ENCODE measurements around the gene SASH1. TPM values are rescaled to one million over a fixed set of nuclear protein-coding genes. Genes with fewer than 3 reads are reported as not detected.
"Not testable (repeated sequence)": the region's sequence is repeated elsewhere in the genome, so short reads cannot be mapped to it uniquely, and the experiment has no call there.

The SASH1 gene
- total and polyA plus RNA-seq, 2 donors (not counting 3 experiments of a cell fraction or from before 2014, with no cell fraction given) = 18.5 to 103 TPM

DNA sequence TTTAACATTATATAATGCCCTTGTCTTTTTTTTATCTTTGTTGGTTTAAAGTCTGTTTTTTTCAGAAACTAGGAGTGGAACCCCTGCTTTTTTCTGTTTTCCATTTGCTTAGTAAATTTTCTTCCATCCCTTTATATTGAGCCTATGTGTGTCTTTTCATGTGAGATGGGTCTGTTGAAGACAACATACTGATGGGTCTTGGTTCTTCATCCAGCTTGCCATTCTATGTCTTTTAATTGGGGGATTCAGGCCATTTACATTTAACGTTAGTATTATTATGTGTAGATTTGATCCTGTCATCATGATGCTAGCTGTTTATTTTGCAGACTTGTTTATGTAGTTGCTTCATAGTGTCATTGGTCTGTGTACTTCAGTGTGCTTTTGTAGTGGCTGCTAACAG, 243.0 kb downstream of the SASH1 start:
- H3K4me1 ChIP-seq (ENCODE audit: control insufficient read depth, extremely low read depth, insufficient read depth, low read length); H3K4me2 ChIP-seq (ENCODE audit: insufficient read depth, low read length); intact Hi-C loops (cut with micrococcal nuclease); H2AFZ ChIP-seq (ENCODE audit: low read depth, low read length); H3K9me3 ChIP-seq (replicated peaks; ENCODE audit: control insufficient read depth, insufficient read depth, low read length); H3K36me3 ChIP-seq (ENCODE audit: control insufficient read depth in 2 of 2, extremely low read depth in 1 of 2, insufficient read depth in 2 of 2, low read length in 2 of 2); H4K20me1 ChIP-seq (replicated peaks; ENCODE audit: control insufficient read depth, extremely low read depth, insufficient read depth, low read length); CTCF ChIA-PET; H3K4me3 ChIP-seq (replicated peaks in 1 of 3; ENCODE audit: insufficient read depth in 1 of 3, low read depth in 1 of 3, low read length in 3 of 3); BruUV-seq (replicated peaks); H3K79me2 ChIP-seq (ENCODE audit: control insufficient read depth, insufficient read depth, low read length); FAIRE-seq; H3K27me3 ChIP-seq (ENCODE audit: control insufficient read depth in 2 of 2, insufficient read depth in 2 of 2, low read length in 2 of 2); H3K9me1 ChIP-seq (replicated peaks; ENCODE audit: control insufficient read depth, extremely low read depth, insufficient read depth, low read length); POLR2A ChIA-PET; DNase-seq (ENCODE audit: low read depth, low spot score); dilution Hi-C loops (cut with MboI; ENCODE audit: extremely low pct_ligation_motif_present, low sequenced_read_pairs); H3K27ac ChIP-seq (ENCODE audit: insufficient read depth, low read depth, low read length); H3K9ac ChIP-seq (replicated peaks; ENCODE audit: extremely low read depth, insufficient read depth, low read length): not testable (repeated sequence)

DNA sequence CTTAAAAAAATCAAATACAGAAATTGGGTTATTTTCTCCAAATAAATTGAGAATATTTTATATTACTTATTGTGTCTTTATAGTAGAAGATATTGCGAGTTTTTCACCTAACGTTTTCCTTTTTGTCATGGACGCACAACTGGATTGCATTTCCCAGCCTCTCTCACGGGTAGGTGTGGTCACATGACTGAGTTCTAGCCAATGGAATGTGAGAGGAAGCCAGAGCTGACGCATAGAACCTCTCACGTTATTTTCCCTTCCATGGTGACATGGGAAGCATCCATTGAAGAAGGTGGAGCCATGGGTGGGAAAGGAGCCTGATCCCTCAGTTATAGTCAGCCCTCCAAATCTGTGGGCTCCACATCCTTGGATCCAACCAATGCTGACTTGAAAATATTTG, 248.2 kb downstream of the SASH1 start:
- peaks cover 0 to 3% of the 10 kb centered on the region in 2 experiments for H3K27me3 ChIP-seq (ENCODE audit: control insufficient read depth in 2 of 2, insufficient read depth in 2 of 2, low read length in 2 of 2)
- no peaks in the 10 kb centered on the region for H3K4me1 ChIP-seq (ENCODE audit: control insufficient read depth, extremely low read depth, insufficient read depth, low read length)
- H3K9ac ChIP-seq (replicated peaks; ENCODE audit: extremely low read depth, insufficient read depth, low read length) = no peak overlapping the region
- H3K4me3 ChIP-seq (replicated peaks in 1 of 3; ENCODE audit: insufficient read depth in 1 of 3, low read depth in 1 of 3, low read length in 3 of 3) = no peak overlapping the region
- DNase-seq (ENCODE audit: low read depth, low spot score) = no peak
- no peaks in the 10 kb centered on the region for H3K9me3 ChIP-seq (replicated peaks; ENCODE audit: control insufficient read depth, insufficient read depth, low read length)
- H3K4me2 ChIP-seq (ENCODE audit: insufficient read depth, low read length) = no peak overlapping the region
- FAIRE-seq = no peak
- intact Hi-C loops (cut with micrococcal nuclease) (no loop called here), dilution Hi-C loops (cut with MboI; ENCODE audit: extremely low pct_ligation_motif_present, low sequenced_read_pairs) (no loop called here)
- no peaks in the 10 kb centered on the region for H3K79me2 ChIP-seq (ENCODE audit: control insufficient read depth, insufficient read depth, low read length)
- no TSS peak for BruUV-seq (replicated peaks)
- H2AFZ ChIP-seq (ENCODE audit: low read depth, low read length) = no peak overlapping the region
- H4K20me1 ChIP-seq (replicated peaks; ENCODE audit: control insufficient read depth, extremely low read depth, insufficient read depth, low read length) = no peaks in the 10 kb centered on the region
- H3K27ac ChIP-seq (ENCODE audit: insufficient read depth, low read depth, low read length) = no peak overlapping the region
- TF ChIP-seq GATA2 (IDR thresholded peaks at IDR 0.05; ENCODE audit: insufficient read depth, insufficient read length, low read depth, low read length) (no peak), EZH2 (IDR thresholded peaks at IDR 0.05; ENCODE audit: borderline replicate concordance, low read depth, low read length, severe bottlenecking) (no peak), JUN (IDR thresholded peaks at IDR 0.05; ENCODE audit: borderline replicate concordance, insufficient read depth, insufficient read length, low read depth) (no peak), POLR2AphosphoS5 (IDR thresholded peaks at IDR 0.05; ENCODE audit: insufficient read depth, low read depth, low read length) (no peak), MYC (IDR thresholded peaks at IDR 0.05; ENCODE audit: low read depth, low read length) (no peak), POLR2A (IDR thresholded peaks at IDR 0.05; ENCODE audit: low read depth, low read length) (no peak), FOS (IDR thresholded peaks at IDR 0.05; ENCODE audit: borderline replicate concordance, insufficient read depth, low read length) (no peak)
- TF ChIP-seq, protein P1, sequence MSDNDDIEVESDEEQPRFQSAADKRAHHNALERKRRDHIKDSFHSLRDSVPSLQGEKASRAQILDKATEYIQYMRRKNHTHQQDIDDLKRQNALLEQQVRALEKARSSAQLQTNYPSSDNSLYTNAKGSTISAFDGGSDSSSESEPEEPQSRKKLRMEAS (IDR thresholded peaks at IDR 0.05; ENCODE audit: insufficient read depth, insufficient read length) = no peak
- TF ChIP-seq, protein P2, sequence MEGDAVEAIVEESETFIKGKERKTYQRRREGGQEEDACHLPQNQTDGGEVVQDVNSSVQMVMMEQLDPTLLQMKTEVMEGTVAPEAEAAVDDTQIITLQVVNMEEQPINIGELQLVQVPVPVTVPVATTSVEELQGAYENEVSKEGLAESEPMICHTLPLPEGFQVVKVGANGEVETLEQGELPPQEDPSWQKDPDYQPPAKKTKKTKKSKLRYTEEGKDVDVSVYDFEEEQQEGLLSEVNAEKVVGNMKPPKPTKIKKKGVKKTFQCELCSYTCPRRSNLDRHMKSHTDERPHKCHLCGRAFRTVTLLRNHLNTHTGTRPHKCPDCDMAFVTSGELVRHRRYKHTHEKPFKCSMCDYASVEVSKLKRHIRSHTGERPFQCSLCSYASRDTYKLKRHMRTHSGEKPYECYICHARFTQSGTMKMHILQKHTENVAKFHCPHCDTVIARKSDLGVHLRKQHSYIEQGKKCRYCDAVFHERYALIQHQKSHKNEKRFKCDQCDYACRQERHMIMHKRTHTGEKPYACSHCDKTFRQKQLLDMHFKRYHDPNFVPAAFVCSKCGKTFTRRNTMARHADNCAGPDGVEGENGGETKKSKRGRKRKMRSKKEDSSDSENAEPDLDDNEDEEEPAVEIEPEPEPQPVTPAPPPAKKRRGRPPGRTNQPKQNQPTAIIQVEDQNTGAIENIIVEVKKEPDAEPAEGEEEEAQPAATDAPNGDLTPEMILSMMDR (IDR thresholded peaks at IDR 0.05; ENCODE audit: extremely low read depth in 1 of 2, insufficient read depth in 1 of 2, low read depth in 1 of 2, low read length in 2 of 2) = no peak
- no peaks in the 10 kb centered on the region for H3K9me1 ChIP-seq (replicated peaks; ENCODE audit: control insufficient read depth, extremely low read depth, insufficient read depth, low read length)
- ChIA-PET CTCF (no interaction called here), POLR2A (no interaction called here)
- no peaks in the 10 kb centered on the region for H3K36me3 ChIP-seq (ENCODE audit: control insufficient read depth in 2 of 2, extremely low read depth in 1 of 2, insufficient read depth in 2 of 2, low read length in 2 of 2)

Measured in endothelial cell of umbilical vein (primary cell).